HG02885 (cell line): ENCODE results near the gene CCNI.

Experiments used
- ATAC-seq: cut with Tn5 transposase; IDR thresholded peaks from one replicate; pipeline ENCODE4 v1.9.1; 2021; ENCODE audit warnings: mild to moderate bottlenecking; ENCODE audit not compliant: unreplicated experiment, poor library complexity

Gene CCNI

DNA sequence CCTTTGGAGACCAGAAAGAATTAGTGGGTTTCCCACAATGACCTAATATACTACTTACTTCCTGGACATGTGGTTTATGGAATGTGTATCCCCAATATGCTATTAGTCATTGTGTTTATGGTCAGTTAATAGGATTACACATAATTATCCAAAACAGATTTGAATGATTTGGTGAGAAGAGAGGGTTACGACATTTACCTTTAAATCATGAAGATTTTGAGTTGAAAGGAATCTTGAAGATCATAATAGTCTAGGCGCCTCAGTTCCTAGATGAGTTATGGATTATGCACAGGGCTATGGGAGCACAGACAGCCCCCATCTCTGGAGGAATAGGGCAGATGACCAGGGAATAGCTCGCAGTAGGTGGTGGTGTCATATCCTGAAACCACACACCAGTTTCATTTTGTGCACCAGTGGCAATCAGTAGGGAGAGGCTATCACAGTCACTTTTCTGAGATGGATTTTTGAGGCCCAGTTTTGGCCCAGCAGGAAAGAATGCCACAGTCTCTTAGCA lies 64.9 kb downstream of the CCNI start:
- ATAC-seq: no peak

DNA sequence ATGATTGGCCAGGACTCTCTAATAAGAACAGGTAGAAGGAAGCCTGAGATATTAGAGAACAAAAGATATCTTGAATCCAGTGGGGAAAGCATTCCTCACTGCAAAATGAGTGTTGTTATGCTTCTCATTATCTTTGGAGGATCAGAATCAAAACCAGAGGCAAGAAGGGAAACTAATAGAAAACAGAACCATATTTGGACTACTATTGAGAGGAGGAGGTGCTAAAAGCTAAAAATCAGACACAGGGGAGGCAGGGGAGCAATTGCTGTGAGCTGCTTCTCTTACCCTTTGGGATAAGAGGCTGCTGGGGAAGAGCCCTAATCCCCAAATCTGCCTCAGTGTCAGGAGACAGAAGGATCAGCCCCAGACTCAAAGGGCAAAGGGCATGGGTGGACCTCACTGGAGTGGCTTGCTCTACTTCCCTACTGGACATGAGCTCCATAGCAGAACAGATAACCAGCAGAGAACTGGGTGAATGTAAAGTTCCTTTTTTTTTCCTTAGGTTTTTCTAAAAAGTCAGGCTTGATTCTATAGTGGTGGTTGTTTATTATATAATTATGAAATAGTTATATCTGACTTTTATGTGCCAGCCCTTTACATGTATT lies 66.2 kb downstream of the CCNI start:
- no peak for ATAC-seq

DNA sequence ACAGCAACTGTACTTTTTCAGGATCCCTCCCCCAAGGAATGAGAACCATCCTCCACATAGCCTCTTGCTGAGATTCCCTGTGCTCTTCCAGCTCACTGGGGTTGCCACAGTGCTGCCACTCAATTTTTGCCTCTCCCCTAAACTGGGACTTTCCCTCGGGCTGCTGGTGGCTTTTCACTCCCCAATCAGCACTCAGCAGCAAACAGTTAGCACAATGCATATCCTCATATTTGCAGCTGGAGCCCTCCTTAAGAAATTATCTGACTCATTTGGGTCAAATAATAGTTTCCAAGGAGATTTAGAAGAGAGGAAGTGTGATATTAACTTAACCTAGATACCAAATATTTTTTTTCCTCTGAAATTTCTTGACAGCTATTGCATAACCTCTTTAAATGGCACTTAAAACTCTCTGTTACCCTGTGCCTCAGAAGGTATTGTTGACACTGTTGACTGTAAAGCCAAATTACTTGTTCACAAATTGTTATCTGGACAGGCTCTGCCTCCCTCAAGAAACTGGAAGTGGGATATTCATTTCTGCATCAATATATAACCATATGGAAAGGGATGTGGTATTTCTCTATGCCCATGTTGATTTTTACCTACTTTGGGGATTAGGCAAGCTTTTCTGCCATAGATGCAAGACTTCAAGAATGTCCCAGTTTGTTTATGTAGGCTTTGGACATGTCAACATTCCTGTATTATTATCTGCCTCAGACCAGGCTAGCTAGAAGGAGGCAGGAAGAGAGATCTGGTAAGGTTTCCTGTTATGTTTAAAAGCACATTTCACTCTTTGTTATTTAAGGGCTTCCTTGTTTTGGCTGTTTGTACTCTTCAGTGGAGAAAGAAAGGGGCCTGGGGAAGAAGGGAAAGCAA lies 68.2 kb downstream of the CCNI start:
- ATAC-seq: peak; percentile 83

DNA sequence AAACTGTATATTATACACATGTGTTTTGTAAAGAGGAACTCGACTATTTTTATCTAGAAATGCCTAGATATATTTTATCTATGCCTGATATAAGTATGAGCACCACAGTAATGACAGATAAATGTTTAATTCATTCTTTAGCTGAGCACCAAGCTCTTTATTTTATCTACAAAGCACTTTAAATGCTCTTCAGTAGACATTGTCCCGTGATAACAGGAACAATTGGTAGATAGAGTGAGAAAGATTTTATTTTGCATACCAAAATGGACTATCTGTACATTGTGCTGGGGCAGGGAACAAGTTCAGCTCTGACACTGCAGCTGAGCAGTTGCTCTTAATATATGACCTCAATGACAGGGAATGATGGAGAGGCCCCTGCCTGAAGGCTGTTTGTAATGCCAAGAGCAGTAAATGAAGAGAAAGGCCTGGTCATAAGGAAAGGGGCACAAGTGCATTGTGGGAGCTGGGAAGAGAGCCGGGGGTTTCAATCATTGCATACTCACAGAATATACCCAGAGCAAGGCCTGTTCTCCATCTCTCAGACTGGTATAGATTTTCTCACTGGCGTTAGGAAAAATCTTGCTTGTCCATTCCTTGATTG lies 68.9 kb downstream of the CCNI start:
- peak; percentile 9 for ATAC-seq

DNA sequence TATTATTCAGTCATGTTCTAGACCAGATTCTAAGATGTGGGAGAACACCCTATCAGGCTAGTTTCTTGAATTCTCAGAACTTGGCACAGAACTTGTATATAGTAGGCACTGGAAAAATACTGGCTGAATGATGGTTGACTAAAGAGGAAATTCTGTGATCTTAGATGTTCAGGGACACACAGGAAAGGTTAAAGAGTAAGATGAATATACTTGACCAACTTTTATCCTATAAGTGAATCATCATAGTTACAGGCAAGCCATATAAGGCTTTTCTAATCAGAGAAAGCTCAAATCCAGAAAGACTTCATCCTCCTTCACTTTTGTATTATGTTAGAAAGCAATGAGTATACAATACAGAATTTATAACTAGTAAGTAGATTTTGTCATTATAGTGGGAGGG lies 72.4 kb downstream of the CCNI start:
- ATAC-seq: no peak

DNA sequence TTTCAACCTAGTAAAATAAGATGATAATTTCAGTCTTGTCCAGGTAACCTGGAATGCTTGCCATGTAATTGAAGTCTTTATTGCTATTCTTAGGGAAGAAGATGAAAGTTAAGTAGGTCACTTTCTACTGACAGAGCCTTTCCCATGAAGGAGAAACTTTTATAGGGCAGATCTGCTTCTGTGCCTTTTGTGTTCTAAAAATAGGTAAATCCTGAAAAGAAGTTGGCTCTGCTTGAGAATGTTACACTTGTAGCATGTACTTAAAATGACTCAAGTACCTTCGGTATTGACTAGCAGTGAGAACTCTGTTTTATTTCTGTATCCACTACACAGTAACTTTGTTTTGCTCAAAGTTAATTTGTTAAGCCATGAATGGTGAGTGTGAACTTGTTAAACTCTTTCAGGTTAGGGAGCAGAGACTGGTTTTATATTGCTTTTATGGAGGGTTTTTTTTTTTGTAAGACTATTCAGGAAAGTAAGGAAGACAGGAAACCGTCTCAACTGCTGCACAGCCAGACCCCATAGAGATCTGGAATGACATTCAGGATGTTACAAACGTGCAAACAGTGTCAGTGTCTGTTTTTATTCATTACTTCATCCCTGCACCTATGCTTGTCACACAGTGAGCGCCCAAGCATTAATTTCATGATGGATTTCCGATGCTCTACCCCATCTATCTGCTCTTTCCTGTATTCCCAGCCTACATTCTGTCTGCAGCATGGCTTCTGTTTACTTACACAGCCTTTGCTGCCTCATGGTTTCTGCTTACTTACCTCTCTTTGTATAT lies 73.3 kb downstream of the CCNI start:
- ATAC-seq: no peak

DNA sequence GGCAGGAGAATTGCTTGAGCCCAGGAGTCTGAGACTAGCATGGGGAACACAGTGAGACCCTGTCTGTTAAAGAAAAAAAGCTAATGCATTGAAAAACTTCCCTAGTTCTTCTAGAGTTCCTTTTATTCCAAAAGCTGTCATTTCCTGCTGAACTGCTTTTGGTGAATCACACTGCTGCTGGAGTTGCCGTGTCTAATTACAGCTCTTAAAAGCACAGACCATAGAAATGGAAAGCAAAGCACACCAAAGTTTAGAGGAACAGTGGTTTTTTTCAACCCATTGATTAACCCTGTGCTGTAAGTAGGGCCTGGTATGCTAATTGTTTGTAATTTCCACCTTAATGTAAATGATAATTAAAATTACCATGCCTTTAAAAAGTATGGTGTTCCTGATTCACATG lies 73.9 kb downstream of the CCNI start:
- ATAC-seq: no peak

DNA sequence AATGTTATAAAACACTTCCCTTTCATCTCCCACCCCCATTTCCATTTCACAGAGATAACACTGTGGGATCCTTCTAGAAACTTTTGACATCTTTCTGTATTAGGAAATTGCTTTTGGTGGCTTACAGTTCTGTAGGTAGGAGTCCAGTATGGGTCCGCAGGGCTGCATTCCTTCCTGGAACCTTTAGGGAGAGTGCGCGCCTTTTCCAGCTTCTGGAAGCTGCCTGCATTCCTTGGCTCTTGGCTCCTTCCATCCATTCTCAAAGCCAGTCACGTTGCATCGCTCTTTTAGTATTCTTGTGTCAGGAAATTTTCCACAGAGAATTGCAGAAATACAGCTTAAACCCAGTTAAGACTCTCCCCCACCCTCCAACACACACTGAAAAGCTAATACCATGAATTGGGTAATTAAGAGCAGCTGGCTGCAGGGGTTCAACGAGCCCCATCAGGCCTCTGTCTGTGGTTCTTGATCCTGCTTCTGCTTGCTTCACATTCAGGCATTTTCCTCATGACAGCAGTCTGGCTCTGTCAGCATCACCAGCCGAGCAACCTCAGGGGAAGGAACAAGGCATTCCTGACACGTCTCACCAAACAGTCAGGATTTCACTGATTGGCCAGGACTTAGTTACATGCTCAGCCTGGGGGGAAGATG lies 77.4 kb downstream of the CCNI start:
- ATAC-seq: no peak

DNA sequence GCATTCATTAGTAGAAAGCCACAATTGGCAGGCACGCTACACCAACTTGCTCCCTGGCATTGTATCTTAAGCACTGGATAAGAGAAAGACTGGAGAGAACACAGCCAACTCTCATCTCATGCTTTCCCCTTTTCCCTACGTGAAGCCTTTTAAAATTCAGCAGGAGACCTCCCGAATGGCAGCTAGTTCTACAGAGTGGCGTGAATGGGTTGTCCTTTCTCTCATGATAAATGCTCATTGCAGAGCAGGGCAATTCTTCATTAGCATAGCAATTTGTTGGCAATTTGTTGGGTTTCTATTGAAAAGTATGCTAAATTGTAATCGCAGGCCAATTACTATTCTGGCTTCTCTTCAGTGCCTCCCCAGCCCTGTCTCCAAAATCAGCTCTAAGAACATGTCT lies 78.3 kb downstream of the CCNI start:
- ATAC-seq: no peak
